Uterus (tissue), 4 donors: ENCODE results near the gene YPEL5. TPM values are rescaled to one million over a fixed set of nuclear protein-coding genes. Genes with fewer than 3 reads are reported as not detected.
A peak's percentile ranks its signal among the peaks of the same experiment; 100 is the strongest.

Experiments
- DNase-seq, 2 donors: peaks; one replicate each; pipeline ENCODE4 v3.0.0-alpha.2; 2019 to 2020
- H3K27ac ChIP-seq, 2 donors: fragments of 200-600 bp; sonication (generic); 1 replicate in 1 of 2; 2 replicates in 1 of 2; pipeline ENCODE4 v1.5.1; 2016 to 2018
- H3K27me3 ChIP-seq, 2 donors: fragments of 200-600 bp; sonication (generic); one replicate each; pipeline ENCODE4 v1.5.1; 2018 to 2019; ENCODE audit warnings: control low read depth in 1 of 2
- H3K36me3 ChIP-seq, 2 donors: fragments of 200-600 bp; sonication (generic); one replicate each; pipeline ENCODE4 v1.5.1; 2019; ENCODE audit warnings: control low read depth in 1 of 2
- H3K4me1 ChIP-seq, 2 donors: fragments of 200-600 bp; sonication (generic); one replicate each; pipeline ENCODE4 v1.5.1; 2018 to 2019; ENCODE audit warnings: control low read depth in 1 of 2
- H3K4me3 ChIP-seq, 2 donors: fragments of 200-600 bp; sonication (generic); 1 replicate in 1 of 2; 2 replicates in 1 of 2; pipeline ENCODE4 v1.5.1; 2018 to 2019; ENCODE audit warnings: mild to moderate bottlenecking in 1 of 2
- H3K9me3 ChIP-seq, 2 donors: fragments of 200-600 bp; sonication (generic); one replicate each; pipeline ENCODE4 v1.5.1; 2019; ENCODE audit warnings: control low read depth in 1 of 2
- CTCF ChIP-seq, 4 experiments: fragments of 200-600 bp in 2 of 4; fragments of 450-650 bp in 2 of 4; sonication (generic) in 2 of 4; IDR thresholded peaks; one replicate each; pipeline ENCODE4 v1.5.1; 2016 to 2019; ENCODE audit warnings: antibody characterized with exemption in 4 of 4, mild to moderate bottlenecking in 2 of 4, moderate library complexity in 1 of 4
- POLR2A ChIP-seq, 2 donors: fragments of 450-650 bp; IDR thresholded peaks; one replicate each; pipeline ENCODE4 v1.6.1; 2016; ENCODE audit warnings: antibody characterized with exemption in 2 of 2, mild to moderate bottlenecking in 1 of 2, moderate library complexity in 1 of 2
- intact Hi-C: fragments of 100-400 bp; cut with DNase I; formaldehyde crosslinking; loops from one replicate; pipeline ENCODE4 v1.15.1; 2023; ENCODE audit warnings: low total_unique reads
- total RNA-seq, 4 donors: library from RNA; depleted of rRNA in 3 of 4; stranded (reverse); fragments of >200 nt in 3 of 4; gene quantifications; one replicate each; pipeline versions ENCODE4 v1.1.0 to v1.2.4, GENCODE V29; 2014 to 2023
- donor health status: DM: yes; HTN: yes; CAD: no.

The YPEL5 gene
- total RNA-seq, 4 donors from 2014 or later: 79.1 to 131 (median 104) TPM

- TF ChIP-seq POLR2A (IDR thresholded peaks at IDR 0.05): no peak
- peak; percentile 76 to 84 (median 78) for TF ChIP-seq CTCF (IDR thresholded peaks at IDR 0.05)
- DNase-seq: peak; percentile 31 to 58
- Histone ChIP-seq H3K4me3 (no peak overlapping the region), H3K9me3 (no peaks in the 10 kb centered on the region), H3K36me3 (no peaks in the 10 kb centered on the region), H3K27me3 (no peaks in the 10 kb centered on the region), H3K27ac (peak overlapping the region in 1 of 2 donors; percentile 1), H3K4me1 (no peaks in the 10 kb centered on the region)
- intact Hi-C loops: loop anchor here (10.0 kb wide), 1 partner anchor 540 kb away; no protein-coding TSS in a partner anchor
Measured at GRCh38 chr2:30165050-30165520, 18.3 kb downstream of the YPEL5 start.

GRCh38 chr2:30165617-30166016, 18.8 kb downstream of the YPEL5 start:
- Histone ChIP-seq H3K36me3 (no peaks in the 10 kb centered on the region), H3K27ac (no peak overlapping the region), H3K9me3 (no peaks in the 10 kb centered on the region), H3K4me3 (no peak overlapping the region), H3K4me1 (no peaks in the 10 kb centered on the region), H3K27me3 (no peaks in the 10 kb centered on the region)
- no peak for TF ChIP-seq POLR2A (IDR thresholded peaks at IDR 0.05)
- intact Hi-C loops: loop anchor here (10.0 kb wide), 1 partner anchor 539 kb away; no protein-coding TSS in a partner anchor
- DNase-seq: no peak

GRCh38 chr2:30172627-30173026, 25.8 kb downstream of the YPEL5 start:
- Histone ChIP-seq H3K27ac (no peak overlapping the region), H3K27me3 (no peaks in the 10 kb centered on the region), H3K36me3 (no peaks in the 10 kb centered on the region), H3K4me3 (no peak overlapping the region), H3K4me1 (no peaks in the 10 kb centered on the region), H3K9me3 (no peaks in the 10 kb centered on the region)
- intact Hi-C loops: no loop called here
- no peak for DNase-seq
- TF ChIP-seq POLR2A (IDR thresholded peaks at IDR 0.05) (no peak), CTCF (IDR thresholded peaks at IDR 0.05) (no peak)

- Histone ChIP-seq H3K27me3 (no peaks in the 10 kb centered on the region), H3K36me3 (no peaks in the 10 kb centered on the region), H3K4me3 (no peak overlapping the region), H3K27ac (no peak overlapping the region), H3K4me1 (peaks cover 0 to 8% of the 10 kb centered on the region in 2 donors), H3K9me3 (no peaks in the 10 kb centered on the region)
- TF ChIP-seq CTCF (IDR thresholded peaks at IDR 0.05) (no peak), POLR2A (IDR thresholded peaks at IDR 0.05) (no peak)
- DNase-seq: no peak
- intact Hi-C loops: no loop called here
Measured at GRCh38 chr2:30177440-30177839, 30.6 kb downstream of the YPEL5 start.

- Histone ChIP-seq H3K4me1 (peaks cover 0 to 8% of the 10 kb centered on the region in 2 donors), H3K27ac (peak overlapping the region; percentile 12 to 50), H3K27me3 (no peaks in the 10 kb centered on the region), H3K9me3 (no peaks in the 10 kb centered on the region), H3K36me3 (no peaks in the 10 kb centered on the region), H3K4me3 (no peak overlapping the region)
- TF ChIP-seq POLR2A (IDR thresholded peaks at IDR 0.05) (no peak), CTCF (IDR thresholded peaks at IDR 0.05) (no peak)
- no peak for DNase-seq
- intact Hi-C loops: no loop called here
Measured at GRCh38 chr2:30177956-30178355, 31.1 kb downstream of the YPEL5 start.
